ENCODE results near the gene RGL2.
"Not testable (repeated sequence)": the region's sequence is repeated elsewhere in the genome, so short reads cannot be mapped to it uniquely, and the experiment has no call there.

The RGL2 gene, protein sequence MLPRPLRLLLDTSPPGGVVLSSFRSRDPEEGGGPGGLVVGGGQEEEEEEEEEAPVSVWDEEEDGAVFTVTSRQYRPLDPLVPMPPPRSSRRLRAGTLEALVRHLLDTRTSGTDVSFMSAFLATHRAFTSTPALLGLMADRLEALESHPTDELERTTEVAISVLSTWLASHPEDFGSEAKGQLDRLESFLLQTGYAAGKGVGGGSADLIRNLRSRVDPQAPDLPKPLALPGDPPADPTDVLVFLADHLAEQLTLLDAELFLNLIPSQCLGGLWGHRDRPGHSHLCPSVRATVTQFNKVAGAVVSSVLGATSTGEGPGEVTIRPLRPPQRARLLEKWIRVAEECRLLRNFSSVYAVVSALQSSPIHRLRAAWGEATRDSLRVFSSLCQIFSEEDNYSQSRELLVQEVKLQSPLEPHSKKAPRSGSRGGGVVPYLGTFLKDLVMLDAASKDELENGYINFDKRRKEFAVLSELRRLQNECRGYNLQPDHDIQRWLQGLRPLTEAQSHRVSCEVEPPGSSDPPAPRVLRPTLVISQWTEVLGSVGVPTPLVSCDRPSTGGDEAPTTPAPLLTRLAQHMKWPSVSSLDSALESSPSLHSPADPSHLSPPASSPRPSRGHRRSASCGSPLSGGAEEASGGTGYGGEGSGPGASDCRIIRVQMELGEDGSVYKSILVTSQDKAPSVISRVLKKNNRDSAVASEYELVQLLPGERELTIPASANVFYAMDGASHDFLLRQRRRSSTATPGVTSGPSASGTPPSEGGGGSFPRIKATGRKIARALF

DNA sequence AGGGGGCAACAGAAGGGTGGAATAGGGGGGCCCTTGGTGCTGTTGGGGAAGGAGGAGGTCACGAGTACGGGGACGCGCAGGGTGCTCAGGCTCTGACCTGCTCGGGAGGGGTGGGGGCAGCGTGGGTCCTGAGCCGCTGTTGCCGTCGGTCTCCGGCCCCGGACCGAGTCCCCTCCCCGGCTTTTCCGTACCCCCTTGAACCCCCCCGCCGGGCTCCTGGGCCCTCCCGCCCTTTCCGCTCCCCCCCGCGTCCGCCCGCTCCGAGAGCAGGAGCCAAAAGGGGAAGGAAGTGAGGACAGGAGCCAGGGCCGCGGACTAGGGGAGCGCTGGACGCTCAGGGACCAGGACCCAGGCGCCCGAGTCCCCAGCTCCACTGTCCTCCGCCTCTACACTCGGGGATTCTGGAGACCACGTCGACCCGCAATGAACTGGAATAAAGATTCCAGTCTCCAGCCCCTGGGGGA, at the start of gene RGL2:
Gene RGL2, minus strand, starts transcription at position 170 of the 464 bp plus-strand sequence. CDS start 332 bp downstream, outside the sequence.
- peak; percentile 38 for DNase-seq (ENCODE audit: insufficient read length, low spot score)

DNA sequence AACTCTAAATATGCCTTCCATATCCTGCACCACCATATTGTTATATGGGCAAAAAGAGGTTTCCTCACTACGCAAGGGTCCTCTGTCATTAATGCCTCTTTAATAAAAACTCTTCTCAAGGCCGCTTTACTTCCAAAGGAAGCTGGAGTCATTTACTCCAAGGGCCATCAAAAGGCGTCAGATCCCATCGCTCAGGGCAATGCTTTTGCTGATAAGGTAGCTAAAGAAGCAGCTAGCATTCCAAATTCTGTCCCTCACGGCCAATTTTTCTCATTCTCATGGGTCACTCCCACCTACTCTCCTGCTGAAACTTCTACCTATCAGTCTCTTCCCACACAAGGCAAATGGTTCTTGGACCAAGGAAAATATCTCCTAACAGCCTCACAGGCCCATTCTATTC, 49.1 kb upstream of the RGL2 start:
- no peak for FAIRE-seq
- no peak for DNase-seq (ENCODE audit: insufficient read length, low spot score)

More for the DNA sequence above, at the start of gene RGL2:
- FAIRE-seq, result peak; percentile 4

DNA sequence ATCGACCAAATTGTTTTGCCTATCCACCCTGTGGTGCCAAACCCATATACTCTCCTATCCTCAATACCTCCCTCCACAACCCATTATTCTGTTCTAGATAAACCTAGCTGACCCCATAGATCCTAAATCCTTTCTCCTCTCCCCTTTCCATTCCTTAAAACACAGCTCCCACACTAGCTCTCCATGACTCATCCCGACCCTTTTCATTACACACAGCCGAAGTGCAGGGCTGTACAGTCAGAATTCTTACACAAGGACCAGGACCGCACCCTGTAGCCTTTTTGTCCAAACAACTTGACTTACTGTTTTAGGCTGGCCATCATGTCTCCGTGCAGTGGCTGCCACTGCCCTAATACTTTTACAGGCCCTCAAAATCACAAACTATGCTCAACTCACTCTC, 48.2 kb upstream of the RGL2 start:
- not testable (repeated sequence) for FAIRE-seq; DNase-seq (ENCODE audit: insufficient read length, low spot score)

DNA sequence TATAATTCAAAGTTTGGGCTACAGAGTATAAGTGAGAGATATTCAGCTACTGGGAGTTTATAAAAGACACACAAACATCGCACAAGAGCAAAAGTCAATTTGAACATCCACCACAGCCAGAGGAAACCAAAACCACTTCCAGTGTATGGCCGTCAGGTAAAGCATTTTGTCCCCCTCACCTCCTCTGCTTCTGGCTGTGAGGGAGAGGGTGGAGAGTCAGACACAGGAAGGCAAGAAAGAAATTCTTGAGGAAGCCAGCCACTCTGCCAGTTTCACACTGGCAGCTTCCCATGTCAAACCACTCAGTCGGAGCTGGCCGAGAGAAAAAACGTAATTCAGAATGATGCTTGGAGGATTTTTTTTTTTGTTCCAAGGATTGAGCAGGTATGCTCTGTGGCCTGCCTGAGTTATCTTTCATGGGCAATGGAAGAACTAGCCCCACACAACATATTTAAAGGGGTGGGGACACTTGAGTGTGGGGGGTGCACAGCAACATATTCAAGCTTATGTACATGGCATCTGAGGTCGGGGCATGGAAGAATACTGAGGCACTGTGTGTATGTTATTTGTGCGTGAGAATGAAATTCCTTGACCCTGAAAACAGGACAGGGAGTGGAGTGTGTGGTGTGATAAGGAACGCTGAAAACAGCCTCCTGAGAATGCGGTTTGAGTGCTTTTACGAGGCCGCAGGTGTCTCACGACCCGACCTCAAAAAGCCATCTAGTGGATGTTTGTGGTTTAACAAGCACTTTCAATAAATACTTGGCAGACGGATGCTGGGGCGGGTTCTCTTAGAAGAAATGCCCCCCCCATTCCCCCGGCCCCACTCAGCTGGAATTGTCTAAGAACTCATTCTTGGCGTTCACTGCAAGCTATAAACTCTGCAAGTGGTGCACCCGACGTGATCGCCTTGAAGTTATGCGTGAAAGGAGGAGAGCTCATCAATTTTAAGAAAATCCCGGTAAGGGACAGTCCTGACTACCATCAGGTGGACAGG, 46.3 kb upstream of the RGL2 start:
- peak; percentile 45 for DNase-seq (ENCODE audit: insufficient read length, low spot score)
- FAIRE-seq, result peak; percentile 81

DNA sequence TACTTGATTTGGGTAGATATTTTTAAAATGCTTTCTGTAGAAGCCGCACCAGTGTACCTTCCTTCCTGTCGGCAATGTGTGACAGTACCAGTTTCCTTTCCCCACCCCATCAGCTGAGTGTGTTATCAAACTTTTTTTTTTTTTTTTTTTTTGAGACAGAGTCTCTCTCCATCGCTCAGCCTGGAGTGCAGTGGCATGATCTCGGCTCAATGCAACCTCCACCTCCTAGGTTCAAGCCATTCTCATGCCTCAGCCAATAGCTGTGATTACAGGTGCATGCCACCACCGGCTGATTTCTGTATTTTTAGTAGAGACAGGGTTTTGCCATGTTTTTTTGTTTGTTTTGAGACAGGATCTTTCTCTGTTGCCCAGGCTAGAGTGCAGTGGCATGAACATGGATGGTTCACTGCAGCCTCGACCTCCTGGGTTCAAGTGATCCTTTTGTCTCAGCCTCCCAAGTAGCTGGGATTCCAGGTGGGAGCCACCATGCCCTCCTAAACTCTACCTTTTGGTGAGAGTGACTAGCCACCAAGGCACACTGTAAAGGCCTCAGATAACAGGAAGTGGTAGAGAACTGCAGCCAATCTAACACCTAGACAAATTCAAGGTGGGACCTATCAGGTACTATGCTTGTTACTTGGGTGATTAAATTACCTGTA, 45.3 kb upstream of the RGL2 start:
- FAIRE-seq (peak; percentile 31), DNase-seq (ENCODE audit: insufficient read length, low spot score) (peak; percentile 53)

DNA sequence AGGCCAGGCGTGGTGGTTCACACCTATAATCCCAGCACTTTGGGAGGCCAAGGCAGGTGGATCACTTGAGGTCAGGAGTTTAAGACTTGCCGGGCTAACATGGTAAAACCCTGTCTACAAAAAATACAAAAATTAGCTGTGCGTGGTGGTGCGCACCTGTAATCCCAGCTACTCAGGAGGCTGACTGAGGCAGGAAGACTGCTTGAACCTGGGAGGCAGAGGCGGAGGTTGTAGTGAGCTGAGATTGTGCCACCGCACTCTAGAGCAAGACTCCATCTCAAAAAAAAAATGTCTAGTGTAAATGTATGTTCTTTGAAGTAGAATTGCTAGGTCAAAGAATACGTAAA, 44.8 kb upstream of the RGL2 start:
- not testable (repeated sequence) for FAIRE-seq

DNA sequence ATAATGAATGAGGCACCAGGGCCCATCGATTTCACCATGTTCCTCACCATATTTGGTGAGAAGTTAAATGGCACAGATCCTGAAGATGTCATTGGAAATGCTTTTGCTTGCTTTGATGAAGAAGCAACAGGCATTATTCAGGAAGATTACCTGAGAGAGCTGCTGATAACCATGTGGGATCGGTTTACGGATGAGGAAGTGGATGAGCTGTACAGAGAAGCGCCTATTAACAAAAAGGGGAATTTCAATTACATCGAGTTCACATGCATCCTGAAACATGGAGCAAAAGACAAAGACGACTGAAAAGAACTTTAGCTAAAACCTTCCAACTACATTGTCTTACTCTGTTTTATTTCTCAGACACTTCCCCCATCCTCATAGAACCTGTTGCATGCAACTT, 40.5 kb upstream of the RGL2 start:
- DNase-seq (ENCODE audit: insufficient read length, low spot score) (no peak), FAIRE-seq (no peak)

More for the DNA sequence above, 44.8 kb upstream of the RGL2 start:
- DNase-seq (ENCODE audit: insufficient read length, low spot score), result not testable (repeated sequence)

DNA sequence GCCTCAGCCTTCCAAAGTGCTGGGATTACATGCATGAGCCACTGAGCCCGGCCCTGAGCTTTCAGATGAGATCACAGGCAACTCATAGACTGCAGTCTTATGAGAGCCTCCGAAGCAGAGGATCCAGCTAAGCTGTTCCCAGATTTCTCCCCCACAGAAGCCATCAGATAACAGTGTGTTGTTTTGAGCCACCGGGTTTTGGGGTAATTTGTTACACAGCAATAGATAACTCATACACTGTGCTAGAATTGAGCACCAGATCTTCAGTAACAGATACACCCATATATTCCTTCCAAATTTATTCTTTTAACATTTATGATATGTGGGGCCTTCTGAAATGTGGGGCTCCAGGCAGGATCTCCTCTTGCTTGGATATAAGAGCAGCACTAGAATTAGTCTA, 37.8 kb upstream of the RGL2 start:
- no peak for FAIRE-seq

DNA sequence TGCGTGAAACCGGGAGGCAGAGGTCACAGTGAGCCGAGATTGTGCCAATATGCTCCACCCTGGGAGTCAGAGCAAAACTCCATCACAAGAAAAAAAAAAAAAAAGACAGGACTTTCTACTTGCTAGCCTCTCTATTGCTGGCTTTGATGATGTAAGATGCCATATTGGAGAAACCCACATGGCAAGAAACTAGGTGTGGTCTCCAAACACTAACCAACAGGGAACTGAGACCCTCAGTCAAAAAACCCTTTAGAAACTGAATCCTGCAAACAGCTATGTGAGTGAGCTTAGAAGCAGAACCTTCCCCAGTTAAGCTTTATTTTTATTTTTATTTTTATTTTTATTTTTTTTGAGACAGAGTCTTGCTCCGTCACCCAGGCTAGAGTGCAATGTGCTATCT, 37.2 kb upstream of the RGL2 start:
- FAIRE-seq (no peak), DNase-seq (ENCODE audit: insufficient read length, low spot score) (no peak)

More for the DNA sequence above, 37.8 kb upstream of the RGL2 start:
- no peak for DNase-seq (ENCODE audit: insufficient read length, low spot score)

DNA sequence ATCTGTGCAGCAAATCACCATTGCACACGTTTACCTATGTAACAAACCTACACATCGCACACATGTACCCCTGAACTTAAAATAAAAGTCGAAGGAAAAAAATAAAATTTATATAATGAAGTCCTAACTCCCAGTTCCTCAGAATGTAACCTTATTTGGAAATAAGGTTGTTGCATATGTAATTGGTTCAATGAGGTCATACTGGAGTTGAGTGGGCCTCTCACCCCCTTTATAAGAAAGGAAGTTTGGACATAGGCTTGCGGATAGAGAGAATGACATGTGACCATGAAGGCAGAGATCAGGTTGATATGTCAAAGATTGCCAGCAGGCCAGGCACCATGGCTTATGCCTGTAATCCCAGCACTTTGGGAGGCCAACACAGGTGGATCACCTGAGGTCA, 34.9 kb upstream of the RGL2 start:
- FAIRE-seq (no peak), DNase-seq (ENCODE audit: insufficient read length, low spot score) (no peak)

DNA sequence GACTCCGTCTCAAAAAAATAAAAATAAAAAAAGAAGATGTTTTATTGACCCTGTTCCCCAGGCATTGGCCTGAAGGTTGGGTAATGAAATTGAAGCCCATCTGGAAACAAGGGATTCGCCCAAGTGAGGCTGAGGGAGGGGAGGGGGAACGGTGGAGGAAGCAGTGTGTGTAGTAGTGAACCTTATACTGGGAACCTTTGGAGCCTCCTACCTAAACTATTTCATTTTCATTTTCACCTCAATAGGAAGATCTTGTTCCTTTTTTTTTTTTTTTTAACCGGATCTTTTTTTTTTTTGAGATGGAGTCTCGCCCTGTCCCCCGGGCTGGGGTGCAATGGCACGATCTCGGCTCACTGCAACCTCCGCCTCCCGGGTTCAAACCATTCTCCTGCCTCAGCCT, 32.0 kb upstream of the RGL2 start:
- FAIRE-seq (no peak), DNase-seq (ENCODE audit: insufficient read length, low spot score) (no peak)

DNA sequence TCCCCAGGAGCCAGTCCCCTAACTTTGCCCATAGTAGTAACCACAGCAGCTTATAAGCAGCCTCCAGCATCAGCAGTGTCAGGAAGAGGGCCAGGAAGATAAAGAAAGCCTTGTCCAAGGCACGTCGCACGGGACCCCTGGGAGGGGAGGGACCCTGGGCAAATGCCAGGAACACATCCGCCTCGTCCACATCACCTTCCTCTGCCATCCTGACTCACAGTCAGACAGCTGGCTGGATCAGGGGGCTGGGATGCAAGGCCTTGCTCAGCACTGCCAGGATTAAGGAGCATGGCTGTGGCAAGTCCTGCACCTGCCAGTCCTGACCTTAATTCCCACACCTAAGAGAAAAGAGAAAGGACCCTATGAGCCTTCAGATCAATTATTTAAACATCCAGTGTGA, 30.3 kb upstream of the RGL2 start:
- DNase-seq (ENCODE audit: insufficient read length, low spot score) (no peak), FAIRE-seq (no peak)

DNA sequence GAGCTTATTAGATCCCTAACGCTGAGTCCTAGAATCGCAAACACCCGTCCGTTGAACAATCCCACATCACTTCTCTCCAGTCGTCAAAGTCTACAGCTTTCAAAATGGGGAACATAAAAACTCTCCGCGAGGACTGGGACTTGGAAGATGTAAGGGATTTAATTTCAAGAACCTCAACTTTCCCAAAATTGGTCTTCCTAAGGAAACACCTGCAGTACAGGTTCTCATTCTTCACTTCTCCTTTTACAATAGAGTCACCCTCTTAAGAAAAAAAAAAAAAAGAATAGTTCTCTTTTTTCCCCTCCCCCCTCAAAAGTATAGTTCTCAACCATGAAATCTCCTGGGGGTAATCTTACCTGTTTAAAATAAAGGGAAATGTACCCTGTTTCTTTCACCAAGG, 25.4 kb upstream of the RGL2 start:
- DNase-seq (ENCODE audit: insufficient read length, low spot score) (no peak), FAIRE-seq (peak; percentile 72)

DNA sequence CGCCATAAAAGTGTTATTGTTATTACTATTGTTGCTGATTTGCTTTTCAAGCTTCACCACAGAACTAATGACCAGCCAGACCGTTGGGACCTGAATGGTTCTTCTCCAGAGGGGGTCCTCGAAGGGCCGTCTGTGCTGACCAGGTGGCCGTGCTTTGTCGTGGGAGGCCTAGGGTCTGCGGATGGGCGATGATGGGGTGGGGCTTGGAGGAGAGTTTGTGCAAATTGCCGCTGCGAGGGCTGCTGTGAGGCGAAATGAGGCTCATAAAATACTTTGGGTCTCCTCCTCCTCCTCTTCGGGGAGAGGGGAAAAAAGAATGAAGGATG, 24.8 kb upstream of the RGL2 start:
- no peak for DNase-seq (ENCODE audit: insufficient read length, low spot score)
- no peak for FAIRE-seq

DNA sequence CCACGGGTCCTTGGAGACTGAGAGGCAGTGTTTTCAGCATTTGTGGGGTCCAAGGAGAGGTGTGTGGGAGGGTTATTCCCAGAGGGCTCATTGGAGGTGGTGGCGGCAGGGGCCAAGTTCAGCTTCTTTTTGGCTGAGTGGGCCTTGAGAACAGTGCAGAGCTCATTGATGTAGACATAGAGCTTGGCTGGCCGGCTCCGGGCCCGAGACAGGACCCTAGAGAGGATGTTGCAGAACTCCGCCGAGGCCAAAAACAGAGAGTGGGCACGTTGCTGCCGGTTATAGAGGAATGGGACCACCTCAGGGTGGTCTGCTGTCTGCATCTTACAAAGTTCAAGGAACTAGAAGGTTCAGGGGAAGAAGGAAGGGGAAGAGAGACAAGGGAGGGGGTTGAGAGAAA, 22.5 kb upstream of the RGL2 start:
- DNase-seq (ENCODE audit: insufficient read length, low spot score) (no peak), FAIRE-seq (no peak)

DNA sequence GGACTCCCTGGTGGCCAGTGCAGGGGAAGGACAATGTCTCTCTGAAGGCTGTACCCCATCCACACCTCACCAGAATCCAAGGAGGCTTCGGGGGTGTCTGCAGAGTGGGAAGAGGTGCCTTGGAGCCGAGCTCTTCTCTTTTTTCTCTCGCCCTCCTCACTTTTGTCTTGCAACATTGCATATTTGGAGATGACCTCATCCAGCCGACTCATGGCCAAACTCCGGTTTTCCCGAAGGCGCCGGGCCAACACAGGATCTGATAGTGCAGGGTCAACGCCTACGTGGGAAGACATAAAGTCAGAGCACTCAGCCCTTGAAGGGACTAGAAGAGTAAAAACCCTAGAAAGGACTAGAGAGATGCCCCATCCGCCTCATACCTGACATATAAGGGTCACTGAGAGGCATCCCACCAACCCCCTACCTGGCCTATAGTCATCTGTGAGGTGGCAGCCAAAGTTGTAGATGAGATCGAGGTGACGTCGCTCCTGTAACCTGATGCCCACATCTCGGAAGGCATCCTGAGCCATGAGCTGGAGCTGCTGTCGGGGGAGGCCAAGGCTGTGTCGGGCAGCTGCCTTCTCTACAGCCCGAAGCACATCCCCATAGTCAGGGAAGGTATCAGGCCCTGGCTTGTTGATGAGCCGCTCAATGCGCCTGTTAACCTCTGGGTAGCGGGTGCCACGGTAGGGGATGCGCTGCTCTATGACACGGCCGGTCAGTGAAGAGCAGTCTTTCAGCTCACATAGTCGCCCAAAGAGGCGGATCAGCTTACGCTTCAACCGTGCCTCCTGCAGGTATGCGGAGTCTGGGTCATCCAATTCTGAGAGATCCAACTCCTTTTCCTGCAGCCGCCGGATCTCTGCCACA, 21.8 kb upstream of the RGL2 start:
- FAIRE-seq, result no peak
- DNase-seq (ENCODE audit: insufficient read length, low spot score), result no peak

DNA sequence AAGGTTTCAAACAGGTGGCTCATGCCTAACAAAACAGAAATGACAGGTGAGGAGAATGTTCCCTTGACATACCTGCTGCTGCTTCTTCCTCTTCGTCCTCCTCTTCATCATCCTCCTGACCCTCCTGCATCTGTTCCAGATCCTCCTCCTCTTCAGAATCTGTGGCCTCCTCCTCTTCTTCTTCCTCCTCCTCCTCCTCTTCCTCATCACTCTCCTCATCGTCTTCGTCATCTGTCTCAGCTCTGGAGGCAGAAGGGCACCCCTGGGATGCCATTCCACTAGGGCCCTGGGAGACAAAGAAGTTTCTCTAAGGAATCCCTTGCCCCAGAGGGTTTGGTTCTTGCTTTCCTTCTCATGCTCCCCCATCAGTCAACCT, 21.2 kb upstream of the RGL2 start:
- FAIRE-seq (no peak), DNase-seq (ENCODE audit: insufficient read length, low spot score) (no peak)

DNA sequence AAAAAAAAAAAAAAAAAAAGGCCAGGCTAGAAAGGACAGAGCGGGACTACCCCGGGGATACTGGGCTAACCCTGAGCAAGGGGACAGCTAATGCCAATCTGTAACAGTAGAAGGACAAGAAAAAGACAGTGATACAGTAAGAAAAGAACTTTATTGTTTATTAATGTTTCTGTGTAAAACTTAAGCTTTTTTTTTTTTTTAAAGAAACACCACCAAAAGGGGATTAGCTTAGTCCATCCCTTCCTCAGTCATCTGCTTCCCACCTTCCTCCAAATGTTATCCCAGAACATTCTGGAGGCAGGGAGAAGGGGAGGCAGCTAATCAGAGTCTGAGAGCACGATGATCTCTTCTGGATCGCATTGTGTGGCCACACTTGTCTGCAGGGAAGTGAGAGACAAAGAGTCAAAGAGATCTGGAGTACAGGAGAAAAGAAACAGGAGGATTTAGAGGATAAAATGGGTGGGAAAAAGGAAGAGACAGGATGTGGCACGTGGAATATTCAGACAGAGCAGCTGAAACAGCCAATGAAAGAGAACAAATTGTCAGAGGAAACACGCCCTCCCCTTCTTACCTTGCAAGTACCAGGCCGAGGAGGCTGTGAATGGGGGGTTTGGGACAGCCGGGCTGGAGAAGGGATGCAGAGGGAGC, 19.8 kb upstream of the RGL2 start:
- DNase-seq (ENCODE audit: insufficient read length, low spot score) (no peak), FAIRE-seq (no peak)

Measured in GM19239 (cell line).